H9 (cell line): ENCODE measurements around the gene PLEKHF1. TPM values are rescaled to one million over a fixed set of nuclear protein-coding genes. Genes with fewer than 3 reads are reported as not detected.

Experiments used
- DNase-seq: peaks from one replicate; pipeline ENCODE4 v3.0.0-alpha.2; 2017
- H2AFZ ChIP-seq: one replicate; pipeline ENCODE4 v1.6.1; 2013; ENCODE audit warnings: mild to moderate bottlenecking, low read length, control low read depth, moderate library complexity
- H2AK5ac ChIP-seq: 2 replicates; pipeline ENCODE4 v1.6.1; 2013; ENCODE audit warnings: low read length, control low read depth, mixed read lengths; ENCODE audit not compliant: insufficient read length
- H2BK120ac ChIP-seq: one replicate; pipeline ENCODE4 v1.6.1; 2013; ENCODE audit warnings: low read depth, mild to moderate bottlenecking, low read length, control low read depth, inconsistent platforms; ENCODE audit not compliant: poor library complexity, severe bottlenecking
- H2BK12ac ChIP-seq: 2 replicates; pipeline ENCODE4 v1.6.1; 2013; ENCODE audit warnings: low read length, control low read depth, mixed read lengths, low read depth; ENCODE audit not compliant: insufficient read length
- H2BK15ac ChIP-seq: 2 replicates; pipeline ENCODE4 v1.6.1; 2013; ENCODE audit warnings: low read depth, low read length, control low read depth
- H2BK20ac ChIP-seq: one replicate; pipeline ENCODE4 v1.6.1; 2013; ENCODE audit warnings: low read depth, mild to moderate bottlenecking, low read length, control low read depth, inconsistent platforms; ENCODE audit not compliant: poor library complexity, severe bottlenecking
- H2BK5ac ChIP-seq: 2 replicates; pipeline ENCODE4 v1.6.1; 2013; ENCODE audit warnings: low read length, control low read depth, mixed read lengths; ENCODE audit not compliant: insufficient read length
- H3K14ac ChIP-seq: 2 replicates; pipeline ENCODE4 v1.6.1; 2013; ENCODE audit warnings: low read length, control low read depth; ENCODE audit not compliant: insufficient read depth
- H3K18ac ChIP-seq: 2 replicates; pipeline ENCODE4 v1.6.1; 2013; ENCODE audit warnings: low read depth, mild to moderate bottlenecking, mixed read lengths, low read length, control low read depth; ENCODE audit not compliant: insufficient read length
- H3K23ac ChIP-seq: 2 replicates; pipeline ENCODE4 v1.6.1; 2013; ENCODE audit warnings: low read length, control low read depth, mixed read lengths, low read depth; ENCODE audit not compliant: insufficient read length
- H3K23me2 ChIP-seq: 2 replicates; pipeline ENCODE4 v1.6.1; 2013; ENCODE audit warnings: low read depth, mild to moderate bottlenecking, mixed read lengths, low read length, control low read depth; ENCODE audit not compliant: insufficient read length, poor library complexity, severe bottlenecking
- H3K27ac ChIP-seq: 2 replicates; pipeline ENCODE4 v1.5.1; 2013; ENCODE audit warnings: low read length, control low read depth, mixed read lengths, low read depth; ENCODE audit not compliant: insufficient read length
- H3K27me3 ChIP-seq: 2 replicates; pipeline ENCODE4 v1.6.1; 2013; ENCODE audit warnings: low read length, control low read depth, inconsistent platforms; ENCODE audit not compliant: insufficient read depth
- H3K4ac ChIP-seq: 2 replicates; pipeline ENCODE4 v1.6.1; 2013; ENCODE audit warnings: low read depth, mild to moderate bottlenecking, control low read depth, inconsistent platforms, low read length, moderate library complexity
- H3K4me1 ChIP-seq: 2 replicates; pipeline ENCODE4 v1.6.1; 2013; ENCODE audit warnings: low read length, control low read depth, inconsistent platforms; ENCODE audit not compliant: insufficient read depth
- H3K4me2 ChIP-seq: 2 replicates; pipeline ENCODE4 v1.6.1; 2013; ENCODE audit warnings: low read length, control low read depth, mixed read lengths; ENCODE audit not compliant: insufficient read length, insufficient read depth
- H3K56ac ChIP-seq: 2 replicates; pipeline ENCODE4 v1.6.1; 2013; ENCODE audit warnings: low read depth, mild to moderate bottlenecking, mixed read lengths, low read length, control low read depth; ENCODE audit not compliant: insufficient read length
- H3K79me1 ChIP-seq: 2 replicates; pipeline ENCODE4 v1.6.1; 2013; ENCODE audit warnings: low read depth, mild to moderate bottlenecking, moderate library complexity, low read length, control low read depth, inconsistent platforms; ENCODE audit not compliant: insufficient read depth, poor library complexity, severe bottlenecking
- H3K79me2 ChIP-seq: 2 replicates; pipeline ENCODE4 v1.6.1; 2013; ENCODE audit warnings: low read length, control low read depth, inconsistent platforms; ENCODE audit not compliant: insufficient read depth
- H3K9ac ChIP-seq: 2 replicates; pipeline ENCODE4 v1.6.1; 2013; ENCODE audit warnings: low read length, control low read depth, mixed read lengths; ENCODE audit not compliant: insufficient read length; ENCODE audit errors: extremely low read depth
- H3K9me3 ChIP-seq: one replicate; pipeline ENCODE4 v1.6.1; 2013; ENCODE audit warnings: low read depth, low read length, inconsistent platforms; ENCODE audit not compliant: control insufficient read depth
- H3T11ph ChIP-seq: one replicate; pipeline ENCODE4 v1.6.1; 2013; ENCODE audit warnings: mild to moderate bottlenecking, low read length, control low read depth, inconsistent platforms
- H4K20me1 ChIP-seq: one replicate; pipeline ENCODE4 v1.6.1; 2013; ENCODE audit not compliant: control insufficient read depth, insufficient read length, insufficient read depth
- H4K5ac ChIP-seq: 2 replicates; pipeline ENCODE4 v1.6.1; 2013; ENCODE audit warnings: low read depth, mild to moderate bottlenecking, mixed read lengths, low read length, control low read depth; ENCODE audit not compliant: insufficient read length
- H4K8ac ChIP-seq: replicated peaks from 2 replicates; pipeline ENCODE4 v1.6.1; 2013; ENCODE audit warnings: low read length, control low read depth, mixed read lengths, low read depth; ENCODE audit not compliant: insufficient read length
- H4K91ac ChIP-seq: 2 replicates; pipeline ENCODE4 v1.6.1; 2013; ENCODE audit warnings: low read depth, mild to moderate bottlenecking, moderate library complexity, mixed read lengths, low read length, control low read depth; ENCODE audit not compliant: insufficient read length
- H3K27ac Mint-ChIP-seq, 3 experiments: 2 replicates in 2 of 3; 3 replicates in 1 of 3; pipeline ENCODE4 v1.8.0; 2020 to 2021; ENCODE audit warnings: mixed read lengths in 3 of 3, mild to moderate bottlenecking in 1 of 3, moderate library complexity in 1 of 3
- H3K27me3 Mint-ChIP-seq: 2 replicates; pipeline ENCODE4 v1.8.0; 2021; ENCODE audit warnings: low read depth, mild to moderate bottlenecking, moderate library complexity, mixed read lengths
- H3K36me3 Mint-ChIP-seq, 3 experiments: 2 replicates in 2 of 3; 3 replicates in 1 of 3; pipeline ENCODE4 v1.8.0; 2020 to 2021; ENCODE audit warnings: low read depth in 3 of 3, mixed read lengths in 3 of 3; ENCODE audit not compliant: insufficient read depth in 1 of 3
- H3K4me1 Mint-ChIP-seq, 2 experiments: 2 replicates each; pipeline ENCODE4 v1.8.0; 2020; ENCODE audit warnings: mixed read lengths in 2 of 2
- H3K4me3 Mint-ChIP-seq, 2 experiments: 2 replicates in 1 of 2; 3 replicates in 1 of 2; pipeline ENCODE4 v1.8.0; 2020 to 2021; ENCODE audit warnings: mild to moderate bottlenecking in 2 of 2, mixed read lengths in 2 of 2, moderate library complexity in 1 of 2
- H3K9me3 Mint-ChIP-seq, 2 experiments: 2 replicates in 1 of 2; 3 replicates in 1 of 2; pipeline ENCODE4 v1.8.0; 2020; ENCODE audit warnings: mild to moderate bottlenecking in 2 of 2, mixed read lengths in 2 of 2, moderate library complexity in 1 of 2
- CTCF ChIP-seq: fragments of 200-600 bp; sonication (generic); conservative IDR thresholded peaks from 3 replicates; pipeline ENCODE4 v1.8.0; 2021; ENCODE audit warnings: antibody characterized with exemption, mild to moderate bottlenecking
- WGBS: extraction: QIAGEN DNeasy Blood & Tissue Kit; methylation state at CpG from one replicate; pipeline ENCODE4 v1.1.7; 2013; ENCODE audit warnings: missing lambda C conversion rate, low lambda C conversion rate, mixed read lengths; ENCODE audit not compliant: insufficient read length; ENCODE audit errors: extremely low coverage; 5-methylcytosine and 5-hydroxymethylcytosine counted together
- total RNA-seq: library from RNA; stranded (reverse); gene quantifications from 2 replicates; pipeline ENCODE4 v1.2.1, GENCODE V29; 2021

Gene PLEKHF1
- total RNA-seq, 1 experiment from 2014 or later: 4.9 TPM

DNA sequence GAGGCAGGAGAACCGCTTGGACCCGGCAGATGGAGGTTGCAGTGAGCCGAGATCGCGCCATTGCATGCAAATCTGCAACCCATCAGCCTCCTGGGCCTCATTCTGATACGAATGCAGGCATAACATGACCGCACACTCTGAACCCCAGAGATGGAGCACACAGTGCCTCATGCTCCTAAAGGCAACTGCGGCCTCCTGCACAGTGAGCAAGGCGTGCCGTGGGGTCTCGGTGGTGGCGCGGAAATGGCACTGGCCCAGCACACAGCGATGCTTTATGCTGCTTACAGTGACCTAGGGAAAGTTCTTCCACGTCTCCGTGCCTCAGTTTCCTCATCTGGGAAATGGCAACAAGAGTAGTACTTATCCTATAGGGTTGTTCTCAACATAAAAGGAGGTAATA, 51.8 kb downstream of the PLEKHF1 start:
- H3K14ac ChIP-seq: no peak overlapping the region
- H3K4ac ChIP-seq: no peak overlapping the region
- H3K4me2 ChIP-seq: no peak overlapping the region
- no peak for DNase-seq
- no peak overlapping the region for H2BK120ac ChIP-seq
- no peaks in the 10 kb centered on the region; a peak in 2 of 7 replicates for H3K36me3 Mint-ChIP-seq
- no peak overlapping the region for H3K23ac ChIP-seq
- no peaks in the 10 kb centered on the region for H4K20me1 ChIP-seq
- no peak overlapping the region for H3T11ph ChIP-seq
- H3K27ac Mint-ChIP-seq: no peak overlapping the region; a peak in 1 of 7 replicates
- no peak overlapping the region for H2BK5ac ChIP-seq
- H2BK15ac ChIP-seq: no peak overlapping the region
- no peak overlapping the region for H3K18ac ChIP-seq
- H4K8ac ChIP-seq: no peak overlapping the region
- no peaks in the 10 kb centered on the region for H3K79me2 ChIP-seq
- H2AK5ac ChIP-seq: no peak overlapping the region
- H3K27ac ChIP-seq: no peak overlapping the region
- H2BK12ac ChIP-seq: no peak overlapping the region
- no peak for TF ChIP-seq CTCF
- H3K4me1 Mint-ChIP-seq: peaks cover 24 to 32% of the 10 kb centered on the region in 2 experiments
- H3K27me3 ChIP-seq: no peaks in the 10 kb centered on the region
- H3K4me3 Mint-ChIP-seq: no peak overlapping the region
- no peaks in the 10 kb centered on the region for H3K9me3 ChIP-seq
- H3K27me3 Mint-ChIP-seq: 0 out of 2 replicates have a peak, but pooled peaks cover 4% of the 10 kb centered on the region
- H3K9ac ChIP-seq: no peak overlapping the region
- no CpG with 5 or more reads among the region's 16 CpGs for WGBS
- H3K23me2 ChIP-seq: peaks cover 4% of the 10 kb centered on the region
- no peak overlapping the region for H4K91ac ChIP-seq
- H3K79me1 ChIP-seq: no peaks in the 10 kb centered on the region
- H3K56ac ChIP-seq: no peak overlapping the region
- no peaks in the 10 kb centered on the region for H3K9me3 Mint-ChIP-seq
- no peak overlapping the region for H2BK20ac ChIP-seq
- H3K4me1 ChIP-seq: no peaks in the 10 kb centered on the region
- H4K5ac ChIP-seq: no peak overlapping the region
- no peak overlapping the region for H2AFZ ChIP-seq
